ENCODE measurements around the gene SLC25A22.

SLC25A22 gene

GRCh38 chr11:767238-767637 lies 30.8 kb downstream of the SLC25A22 start:
- TF ChIP-seq SIN3A (IDR thresholded peaks at IDR 0.05; ENCODE audit: borderline replicate concordance, insufficient read depth, low read length) = no peak
- TF ChIP-seq TAF1 (IDR thresholded peaks at IDR 0.05; ENCODE audit: borderline replicate concordance, insufficient read depth, low read length) = no peak
- TF ChIP-seq POLR2AphosphoS5 (IDR thresholded peaks at IDR 0.05; ENCODE audit: low read depth, low read length) = no peak
- TF ChIP-seq FOXP2 (optimal IDR thresholded peaks at IDR 0.05; ENCODE audit: borderline replicate concordance, extremely low read depth, extremely low read length, insufficient read depth) = no peak
- TF ChIP-seq REST (IDR thresholded peaks at IDR 0.05; ENCODE audit: insufficient read depth in 1 of 2, low read depth in 2 of 2, low read length in 2 of 2) = no peak

GRCh38 chr11:766936-767210 lies 31.2 kb downstream of the SLC25A22 start:
- no peak for TF ChIP-seq SIN3A (IDR thresholded peaks at IDR 0.05; ENCODE audit: borderline replicate concordance, insufficient read depth, low read length)
- TF ChIP-seq TAF1 (IDR thresholded peaks at IDR 0.05; ENCODE audit: borderline replicate concordance, insufficient read depth, low read length) = no peak
- no peak for TF ChIP-seq FOXP2 (optimal IDR thresholded peaks at IDR 0.05; ENCODE audit: borderline replicate concordance, extremely low read depth, extremely low read length, insufficient read depth)
- TF ChIP-seq REST (IDR thresholded peaks at IDR 0.05; ENCODE audit: insufficient read depth in 1 of 2, low read depth in 2 of 2, low read length in 2 of 2) = no peak
- no peak for TF ChIP-seq POLR2AphosphoS5 (IDR thresholded peaks at IDR 0.05; ENCODE audit: low read depth, low read length)

GRCh38 chr11:766106-766935 lies 31.8 kb downstream of the SLC25A22 start:
- no peak for TF ChIP-seq REST (IDR thresholded peaks at IDR 0.05; ENCODE audit: insufficient read depth in 1 of 2, low read depth in 2 of 2, low read length in 2 of 2)

- TF ChIP-seq SIN3A (IDR thresholded peaks at IDR 0.05; ENCODE audit: borderline replicate concordance, insufficient read depth, low read length) (no peak), FOXP2 (optimal IDR thresholded peaks at IDR 0.05; ENCODE audit: borderline replicate concordance, extremely low read depth, extremely low read length, insufficient read depth) (no peak), POLR2AphosphoS5 (IDR thresholded peaks at IDR 0.05; ENCODE audit: low read depth, low read length) (no peak), REST (IDR thresholded peaks at IDR 0.05; ENCODE audit: insufficient read depth in 1 of 2, low read depth in 2 of 2, low read length in 2 of 2) (no peak), TAF1 (IDR thresholded peaks at IDR 0.05; ENCODE audit: borderline replicate concordance, insufficient read depth, low read length) (no peak)
These were observed 32.3 kb downstream of the SLC25A22 start for GRCh38 chr11:765802-766091.
